GM21528 (cell line): ENCODE results near the gene MRPS16.
A peak's percentile ranks its signal among the peaks of the same experiment; 100 is the strongest.
"Not testable (repeated sequence)": the region's sequence is repeated elsewhere in the genome, so short reads cannot be mapped to it uniquely, and the experiment has no call there.

ENCODE experiments used
- ATAC-seq: cut with Tn5 transposase; IDR thresholded peaks from one replicate; pipeline ENCODE4 v1.9.1; 2021; ENCODE audit warnings: mild to moderate bottlenecking, moderate library complexity; ENCODE audit not compliant: unreplicated experiment, low FRiP score

MRPS16 gene

DNA sequence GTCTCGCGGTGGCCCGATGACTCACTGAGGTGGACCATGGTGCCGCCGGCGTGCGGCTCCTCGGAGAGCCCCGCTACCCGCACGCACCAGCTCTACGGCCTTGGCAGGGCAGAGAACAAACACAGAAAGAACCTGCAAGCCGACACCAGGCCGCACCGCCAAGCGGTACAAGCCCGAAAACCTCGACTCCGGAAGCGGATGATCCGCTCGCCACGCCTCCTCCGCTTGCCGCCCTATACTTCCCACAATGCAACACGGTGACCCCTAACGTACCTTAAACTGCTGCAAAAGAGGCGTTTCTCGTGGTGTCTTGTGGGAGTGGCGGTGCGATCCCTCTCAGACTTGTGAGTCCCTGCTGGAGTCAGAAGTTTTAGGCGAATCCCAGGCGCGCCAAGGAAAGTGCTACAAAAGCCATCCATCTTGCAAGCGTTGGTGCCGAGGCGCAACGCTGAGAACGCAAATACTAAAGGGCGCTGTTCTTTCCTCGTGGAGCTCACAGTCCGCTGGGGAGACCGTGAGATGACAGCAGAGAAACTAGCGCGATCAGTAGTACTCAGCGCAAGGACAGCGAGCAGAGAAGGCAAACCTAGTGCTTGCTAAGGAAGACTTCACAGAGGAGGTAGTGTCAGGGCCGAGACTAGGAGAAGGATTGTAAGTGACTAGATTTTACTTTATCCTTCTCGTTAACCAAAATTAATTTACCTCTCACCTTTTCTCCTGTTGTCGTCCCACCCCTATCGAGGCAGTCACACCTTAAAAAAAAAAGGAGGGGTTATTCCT lies at the start of gene MRPS16:
Gene MRPS16 (minus strand): TSS at position 200 of the 780 bp plus-strand sequence. CDS start 162 bp downstream, at position 38.
- peak; percentile 77 for ATAC-seq

DNA sequence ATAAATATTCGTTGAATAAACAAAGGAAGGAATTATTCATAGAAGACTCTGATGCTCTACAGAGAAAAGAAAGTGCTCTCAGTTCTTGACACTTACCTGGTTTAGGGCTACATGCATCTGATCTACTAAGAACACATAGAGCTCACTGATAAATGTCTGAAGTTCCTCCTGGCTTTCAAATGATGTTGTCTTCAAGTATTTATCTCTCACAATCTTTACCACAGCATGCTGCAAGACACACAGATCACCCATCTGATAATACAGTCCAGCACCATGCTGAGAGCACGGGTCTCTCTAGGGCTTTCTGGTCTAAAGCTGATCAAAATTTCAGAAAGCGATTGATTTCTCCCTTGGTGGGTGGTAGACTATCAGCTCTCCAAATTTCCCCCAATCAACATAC lies 44.5 kb upstream of the MRPS16 start:
- ATAC-seq: no peak

DNA sequence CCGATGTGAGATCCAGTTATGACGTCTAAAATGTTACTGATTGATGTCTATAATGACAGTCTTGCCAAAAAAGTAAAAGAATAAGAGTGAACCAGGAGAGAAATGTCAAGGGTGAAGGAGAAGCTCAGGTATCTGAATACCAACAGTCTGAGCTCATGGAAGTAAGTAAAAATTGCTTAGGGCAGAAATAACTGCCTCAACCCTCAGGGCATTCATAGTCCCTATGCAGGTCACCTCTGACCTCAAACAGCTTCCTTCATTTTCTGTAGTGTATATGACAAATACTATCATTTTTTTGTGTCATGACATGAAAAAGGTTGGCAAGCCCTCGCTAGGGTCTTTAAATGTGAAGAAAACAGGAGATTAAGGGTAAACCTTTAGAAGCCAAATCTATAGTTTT lies 41.0 kb upstream of the MRPS16 start:
- no peak for ATAC-seq

DNA sequence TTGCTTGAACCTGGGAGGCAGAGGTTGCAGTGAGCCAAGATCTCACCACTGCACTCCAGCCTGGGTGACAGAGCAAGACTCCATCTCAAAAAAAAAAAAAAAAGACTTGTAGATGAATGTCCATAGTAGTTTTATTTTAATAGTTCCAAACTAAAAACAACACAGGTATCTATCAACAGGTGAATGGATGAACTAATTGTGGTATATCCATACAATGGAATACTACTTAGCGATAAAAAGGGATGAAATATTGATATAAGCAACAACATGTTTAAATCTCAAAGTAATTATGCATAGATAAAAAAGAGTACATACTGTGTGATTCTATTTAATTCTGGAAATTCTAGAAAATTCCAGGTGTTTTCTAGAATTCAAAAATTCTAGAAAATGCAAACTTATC lies 37.5 kb upstream of the MRPS16 start:
- no peak for ATAC-seq

DNA sequence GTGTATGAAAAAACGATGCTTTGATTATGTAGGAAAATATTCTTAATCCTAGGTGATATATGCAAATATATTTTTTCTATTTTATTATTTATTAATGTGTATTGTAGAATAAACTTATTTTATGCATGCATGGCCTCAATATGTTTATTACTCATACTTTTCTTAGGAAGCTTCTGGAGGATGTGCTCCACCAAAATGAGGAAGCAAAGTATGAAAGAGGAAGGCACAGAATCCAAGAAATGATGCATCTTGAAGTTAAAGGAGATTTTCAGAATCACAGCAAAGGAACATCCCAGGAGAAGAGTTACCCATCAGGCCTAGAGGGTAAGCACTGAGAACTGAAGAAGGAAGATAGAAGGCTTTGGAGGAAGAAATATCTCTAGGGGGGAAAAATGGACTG lies 35.0 kb upstream of the MRPS16 start:
- ATAC-seq: no peak

DNA sequence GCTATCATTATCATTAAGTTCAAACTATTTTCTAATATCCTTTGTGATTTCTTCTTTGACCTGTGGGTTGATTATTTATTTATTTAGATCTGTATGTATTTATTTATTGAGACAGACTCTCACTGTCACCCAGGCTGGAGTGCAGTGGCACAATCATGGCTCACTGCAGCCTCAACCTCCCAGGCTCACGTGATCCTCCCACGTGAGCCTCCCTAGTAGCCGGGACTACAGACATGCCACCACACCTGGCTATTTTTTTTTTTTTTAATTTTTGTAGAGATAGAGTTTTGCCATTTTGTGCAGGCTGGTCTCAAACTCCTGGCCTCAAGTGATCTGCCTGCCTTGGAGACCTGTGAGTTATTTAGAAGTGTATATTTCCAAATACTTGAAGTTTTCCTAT lies 28.7 kb upstream of the MRPS16 start:
- no peak for ATAC-seq

DNA sequence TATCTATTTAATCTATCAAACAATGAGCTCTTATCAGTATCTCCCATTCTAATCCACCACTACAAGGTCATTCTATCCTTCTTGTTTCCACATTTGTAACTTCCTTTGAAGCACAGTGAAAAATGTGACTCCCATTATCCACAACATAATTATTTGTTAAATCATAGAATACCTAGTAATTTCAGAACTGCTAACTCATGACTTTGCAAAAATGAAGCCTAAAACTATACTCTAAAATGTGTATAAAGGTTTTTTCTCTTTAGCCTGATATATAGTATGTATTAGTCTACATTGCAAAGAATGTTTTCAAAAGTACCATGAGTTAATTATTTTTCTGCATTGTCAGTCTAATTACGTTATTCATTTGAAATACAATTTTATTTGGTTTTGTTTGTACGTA lies 12.0 kb upstream of the MRPS16 start:
- ATAC-seq: no peak

DNA sequence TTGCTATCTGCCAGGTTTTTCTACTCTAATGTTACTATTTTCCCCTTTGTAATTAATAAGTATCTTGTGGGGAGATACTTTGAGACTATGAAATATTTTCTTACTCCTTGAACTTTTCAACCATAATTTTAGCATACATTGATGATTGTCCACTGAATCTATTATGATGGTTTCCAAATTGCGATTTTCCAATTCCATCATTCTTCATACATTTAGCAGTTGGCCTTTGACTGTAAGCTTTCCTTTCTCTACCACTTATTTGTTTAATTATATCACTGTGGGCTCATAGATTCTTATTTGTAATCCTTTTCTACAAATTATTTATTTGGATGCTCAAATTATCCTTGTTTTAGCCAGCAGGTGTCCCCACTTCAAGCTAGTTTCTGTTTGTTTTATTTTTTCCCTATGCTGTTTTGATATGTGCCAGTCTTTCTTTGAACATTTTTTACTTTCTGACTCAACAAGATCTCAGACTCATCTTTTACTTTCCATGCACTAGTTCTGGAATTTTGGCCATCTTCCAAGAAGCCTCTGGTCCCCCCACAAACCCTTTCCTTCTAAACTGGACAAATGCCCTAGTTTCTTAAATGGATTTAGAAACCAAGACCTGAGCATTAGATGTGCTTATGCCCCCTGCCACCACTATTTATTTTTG lies 11.4 kb upstream of the MRPS16 start:
- ATAC-seq: no peak

DNA sequence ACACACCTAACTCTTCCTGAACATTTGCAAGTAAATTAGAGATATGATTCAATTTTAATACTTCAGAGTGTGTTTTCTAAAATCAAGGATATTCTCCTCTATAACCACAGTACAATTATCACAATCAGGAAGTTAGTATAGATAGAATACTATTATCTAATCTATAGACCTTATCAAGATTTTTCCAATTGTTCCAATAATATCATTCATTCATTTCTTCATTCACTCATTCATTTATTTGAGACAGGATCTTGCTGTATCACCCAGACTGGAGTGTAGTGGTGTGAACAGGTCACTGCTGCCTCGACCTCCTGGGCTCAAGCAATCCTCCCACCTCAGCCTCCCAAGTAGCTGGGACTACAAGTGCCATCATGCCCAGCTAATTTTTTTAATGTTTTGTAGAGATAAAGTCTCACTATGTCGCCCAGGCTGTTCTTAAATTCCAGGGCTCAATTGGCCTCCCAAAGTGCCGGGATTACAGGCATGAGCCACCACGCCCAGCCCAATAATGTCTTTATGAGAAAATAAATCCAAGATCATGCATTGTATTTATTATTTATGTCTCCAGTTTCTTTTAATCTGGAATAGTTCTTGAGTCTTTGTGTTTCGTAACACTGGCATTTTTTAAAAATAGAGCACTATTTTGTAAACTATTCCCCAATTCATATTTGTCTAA lies 10.6 kb upstream of the MRPS16 start:
- ATAC-seq: no peak

DNA sequence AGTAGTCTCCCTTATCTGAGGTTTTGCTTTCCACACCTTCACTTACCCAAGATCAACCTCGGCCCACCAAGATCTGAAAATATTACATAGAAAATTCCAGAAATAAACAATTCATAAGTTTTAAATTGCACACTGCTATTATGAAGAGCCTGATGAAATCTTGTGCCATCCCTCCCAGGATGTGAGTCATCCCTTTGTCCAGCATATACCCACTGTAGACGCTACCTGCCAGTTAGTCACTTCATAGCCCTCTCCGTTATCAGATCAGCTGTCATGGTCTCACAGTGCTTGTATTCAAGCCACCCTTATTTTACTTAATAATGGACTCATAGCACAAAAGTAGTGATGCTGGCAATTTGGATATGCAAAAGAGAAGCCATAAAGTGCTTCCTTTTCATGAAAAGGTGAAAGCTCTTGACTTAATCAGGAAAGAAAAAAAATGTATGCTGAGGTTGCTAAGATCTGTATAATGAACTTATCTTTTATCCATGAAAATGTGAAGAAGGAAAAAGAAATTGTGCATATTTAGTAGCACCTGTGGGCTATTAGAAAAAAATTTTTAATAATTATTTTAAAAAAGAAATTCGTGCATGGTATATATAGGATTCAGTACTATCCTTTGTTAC lies 9.8 kb upstream of the MRPS16 start:
- no peak for ATAC-seq

DNA sequence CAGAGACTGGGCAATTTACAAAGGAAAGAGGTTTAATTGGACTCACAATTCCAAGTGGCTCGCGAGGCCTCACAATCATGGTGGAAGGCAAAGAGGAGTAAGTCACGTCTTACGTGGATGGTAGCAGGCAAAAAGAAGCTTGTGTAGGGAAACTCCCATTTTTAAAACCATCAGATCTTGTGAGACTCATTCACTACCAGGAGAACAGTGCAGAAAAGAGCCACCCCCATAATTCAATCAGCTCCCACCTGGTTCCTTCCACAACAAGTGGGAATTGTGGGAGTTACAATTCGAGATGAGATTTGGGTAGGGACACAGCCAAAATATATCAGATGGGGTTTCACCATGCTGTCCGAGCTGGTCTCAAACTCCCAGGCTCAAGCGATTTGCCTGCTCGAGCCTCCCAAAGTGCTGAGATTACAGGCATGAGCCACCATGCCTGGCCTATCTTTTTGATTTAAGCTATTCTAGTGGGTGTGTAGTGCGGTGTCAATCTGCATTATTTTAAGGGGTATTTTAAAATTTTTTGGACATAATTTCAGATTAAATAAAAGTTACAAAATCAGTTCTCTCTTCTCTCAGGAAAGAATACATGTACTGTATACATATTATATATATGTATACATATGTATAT lies 9.0 kb upstream of the MRPS16 start:
- ATAC-seq: no peak

DNA sequence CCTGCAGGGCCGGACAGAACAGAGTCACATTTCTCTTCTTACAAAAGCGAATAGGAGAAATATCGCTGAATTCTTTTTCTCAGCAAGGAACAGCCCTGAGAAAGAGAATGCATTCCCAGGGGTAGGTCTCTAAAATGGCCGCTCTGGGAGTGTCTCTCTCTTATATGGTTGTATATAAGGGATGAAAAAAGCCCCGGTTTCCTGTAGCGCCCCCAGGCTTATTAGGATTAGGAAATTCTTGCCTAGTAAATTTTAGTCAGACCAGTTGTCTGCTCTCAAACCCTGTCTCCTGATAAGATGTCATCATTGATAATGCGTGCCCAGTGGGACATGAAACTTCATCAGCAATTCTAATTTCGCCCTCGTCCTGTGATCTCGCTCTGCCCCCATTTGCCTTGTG lies 6.2 kb upstream of the MRPS16 start:
- ATAC-seq: not testable (repeated sequence)

DNA sequence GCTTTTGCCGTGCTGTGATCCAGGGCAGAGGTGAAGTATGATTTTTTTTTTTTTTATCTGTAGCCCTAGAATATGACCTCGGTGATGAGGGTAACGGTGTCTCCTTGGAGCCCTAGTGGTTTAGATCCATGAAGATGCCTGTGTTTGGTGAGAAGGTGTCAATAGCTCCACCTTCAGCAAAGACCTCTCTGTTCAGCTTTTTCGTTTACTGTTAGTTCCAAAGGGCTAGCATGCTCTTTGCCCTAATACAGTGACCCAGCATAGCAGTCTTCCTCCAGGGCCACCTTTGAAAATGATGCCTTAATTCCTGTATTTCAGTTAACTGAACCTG lies 746 bp upstream of the MRPS16 start:
- no peak for ATAC-seq

DNA sequence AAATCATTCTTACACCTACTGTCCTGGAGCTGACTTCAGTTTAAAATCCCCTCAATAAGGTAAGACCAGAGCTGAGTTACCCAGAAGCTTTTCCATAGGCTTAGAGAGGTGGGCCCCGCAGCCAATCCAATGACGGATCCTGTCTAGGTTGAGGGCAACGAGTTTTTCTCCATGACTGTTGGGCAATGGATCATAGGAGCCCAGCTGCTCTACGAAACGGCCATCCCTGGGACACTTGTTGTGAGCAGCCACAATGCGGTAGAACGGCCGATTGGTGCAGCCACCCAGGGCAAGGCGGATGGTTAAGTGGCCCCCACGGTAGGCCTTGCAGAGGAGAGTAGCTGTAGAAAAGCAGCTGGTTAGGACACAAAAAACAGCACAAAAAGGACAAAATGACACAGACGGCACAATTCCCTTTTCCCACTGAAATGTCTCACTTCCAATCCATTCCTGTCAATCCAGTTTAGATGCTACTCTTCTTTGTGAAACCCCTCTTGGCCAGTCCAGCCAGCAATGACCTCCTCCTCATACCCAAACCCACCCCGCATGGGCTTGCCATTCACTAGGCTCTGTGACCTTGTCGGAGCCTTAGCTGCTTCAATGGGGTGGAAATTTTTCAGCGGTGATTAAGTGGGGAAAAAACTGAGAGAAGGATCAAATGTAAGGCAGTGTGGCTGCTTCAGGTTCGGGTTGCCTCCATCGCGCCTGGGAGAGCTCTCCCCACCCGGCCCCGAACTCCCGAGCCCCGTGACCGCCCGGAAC lies 580 bp downstream of the MRPS16 start:
- peak; percentile 33 for ATAC-seq

DNA sequence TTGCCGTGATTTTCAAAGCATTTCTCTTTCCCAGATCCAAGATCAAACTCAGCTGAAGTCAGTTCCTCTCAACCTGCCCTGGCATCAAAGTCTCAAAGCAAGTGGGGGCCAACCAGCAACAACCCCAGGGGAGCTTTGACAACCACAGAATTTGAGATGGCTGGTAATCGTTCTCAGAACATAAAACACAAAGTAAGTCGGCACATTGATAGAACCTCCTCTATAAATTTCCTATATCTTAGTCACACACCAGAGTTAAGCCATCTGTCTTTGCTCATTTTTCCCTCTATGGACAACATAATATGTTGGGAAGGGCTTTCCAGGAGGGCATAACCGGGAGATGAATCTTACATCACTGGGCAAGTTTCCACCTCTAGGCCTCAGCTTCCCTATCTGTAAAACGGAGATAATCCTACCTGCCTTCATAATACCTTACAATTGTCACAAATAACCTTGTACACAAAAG lies 4.2 kb downstream of the MRPS16 start:
- ATAC-seq: no peak

DNA sequence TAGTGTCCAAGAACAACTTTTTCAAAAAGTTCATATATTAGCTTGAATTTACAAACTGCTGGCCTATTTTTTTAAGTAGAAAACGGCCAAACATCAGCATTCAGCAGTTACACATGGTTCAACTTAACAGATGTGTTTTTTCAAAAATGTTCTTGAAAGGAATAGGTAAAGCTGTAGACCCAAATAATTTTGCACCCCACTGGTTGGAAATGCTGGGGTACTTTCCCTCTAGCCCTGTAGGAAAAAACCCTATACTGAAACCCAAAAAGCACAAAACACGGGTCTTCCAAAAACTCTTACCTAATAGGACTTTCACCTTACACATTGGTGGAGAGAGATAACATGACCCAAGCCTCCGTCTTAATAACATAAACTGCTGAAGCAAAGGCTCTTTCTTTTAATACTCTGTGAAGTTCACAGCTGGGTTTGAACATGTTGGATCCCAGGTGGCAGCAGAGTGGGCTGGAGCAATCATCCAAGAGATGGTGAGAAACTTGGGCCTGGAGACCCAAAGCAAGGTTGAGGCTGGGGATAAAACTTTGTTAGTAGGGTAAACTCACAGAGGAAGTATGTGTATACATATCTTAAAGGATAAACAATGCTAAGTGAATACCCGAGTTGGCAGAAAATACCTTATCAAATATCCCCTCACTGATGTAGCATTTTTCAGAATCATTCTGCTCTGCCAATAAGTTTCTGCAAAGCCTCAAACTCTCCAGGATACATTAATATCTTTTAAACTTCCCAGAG lies 4.8 kb downstream of the MRPS16 start:
- ATAC-seq: no peak

DNA sequence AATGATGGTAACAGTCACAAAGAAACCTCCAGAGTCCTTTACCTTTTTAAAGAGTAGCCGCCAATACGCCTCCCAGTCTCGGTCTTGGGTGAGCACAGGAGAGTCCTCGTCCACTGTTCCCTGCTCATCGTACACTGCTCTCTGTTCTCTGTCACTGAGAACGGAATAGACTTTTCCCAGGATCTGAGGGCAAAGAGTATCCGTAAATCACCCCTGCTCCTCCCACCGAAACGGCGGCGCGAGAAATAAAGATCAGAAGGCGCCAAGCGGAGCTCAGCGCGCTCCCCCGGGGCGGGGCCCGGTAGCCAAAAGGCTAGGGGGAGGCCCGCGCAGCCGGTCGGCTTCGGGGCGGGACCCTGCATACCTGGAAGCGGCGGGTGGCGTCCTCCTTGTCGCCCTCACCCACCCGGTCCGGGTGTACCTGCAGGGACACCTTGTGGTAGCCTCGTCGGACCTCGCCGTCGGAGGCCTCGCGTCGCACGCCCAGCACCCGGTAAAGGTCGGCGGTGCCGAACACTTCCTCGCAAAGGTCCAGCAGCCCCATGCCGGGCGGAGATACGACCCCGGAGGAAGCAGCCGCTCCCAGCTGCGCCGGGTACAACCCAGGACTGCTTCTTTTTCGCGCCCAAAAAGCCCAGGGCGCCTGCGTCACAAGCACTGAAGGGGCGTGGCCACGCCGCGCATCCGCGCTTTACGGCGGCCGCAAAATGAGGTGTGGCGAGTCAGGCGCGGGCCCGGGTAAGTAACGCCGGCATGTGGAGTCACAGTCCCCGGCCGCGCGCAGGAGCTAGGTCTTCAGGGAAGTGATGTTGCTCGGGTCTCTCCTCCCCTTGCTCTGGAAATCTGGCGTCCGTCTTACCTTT lies 5.6 kb downstream of the MRPS16 start, which contains the start of gene DNAJC9:
Gene DNAJC9 (minus strand): TSS at position 610 of the 863 bp plus-strand sequence. CDS start 66 bp downstream, at position 544.
- ATAC-seq: peak; percentile 82

DNA sequence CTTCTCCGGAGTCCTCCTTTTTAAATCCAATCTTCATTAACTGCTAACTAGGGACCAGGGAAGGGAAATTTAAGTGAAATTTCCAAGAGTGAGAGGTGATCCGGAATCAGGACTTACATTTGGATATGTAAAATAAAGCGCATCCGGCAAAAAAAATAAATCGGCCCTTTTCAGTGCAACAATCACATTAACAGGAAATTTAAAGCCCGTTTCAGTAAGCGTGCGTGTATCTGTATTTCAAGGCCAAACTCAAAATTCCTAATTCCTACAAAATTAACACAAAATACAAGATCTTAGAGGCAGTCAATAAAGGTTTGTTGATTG lies 6.2 kb downstream of the MRPS16 start:
- no peak for ATAC-seq
